NCI-H2107 (cell line): ENCODE data around the gene CUX1.
A peak's percentile ranks its signal among the peaks of the same experiment; 100 is the strongest.
"Not testable (repeated sequence)": the region's sequence is repeated elsewhere in the genome, so short reads cannot be mapped to it uniquely, and the experiment has no call there.

Source experiments
- DNase-seq: peaks from one replicate; lab custom pipeline; 2025; lab: John Stamatoyannopoulos, UW

The CUX1 gene

DNA sequence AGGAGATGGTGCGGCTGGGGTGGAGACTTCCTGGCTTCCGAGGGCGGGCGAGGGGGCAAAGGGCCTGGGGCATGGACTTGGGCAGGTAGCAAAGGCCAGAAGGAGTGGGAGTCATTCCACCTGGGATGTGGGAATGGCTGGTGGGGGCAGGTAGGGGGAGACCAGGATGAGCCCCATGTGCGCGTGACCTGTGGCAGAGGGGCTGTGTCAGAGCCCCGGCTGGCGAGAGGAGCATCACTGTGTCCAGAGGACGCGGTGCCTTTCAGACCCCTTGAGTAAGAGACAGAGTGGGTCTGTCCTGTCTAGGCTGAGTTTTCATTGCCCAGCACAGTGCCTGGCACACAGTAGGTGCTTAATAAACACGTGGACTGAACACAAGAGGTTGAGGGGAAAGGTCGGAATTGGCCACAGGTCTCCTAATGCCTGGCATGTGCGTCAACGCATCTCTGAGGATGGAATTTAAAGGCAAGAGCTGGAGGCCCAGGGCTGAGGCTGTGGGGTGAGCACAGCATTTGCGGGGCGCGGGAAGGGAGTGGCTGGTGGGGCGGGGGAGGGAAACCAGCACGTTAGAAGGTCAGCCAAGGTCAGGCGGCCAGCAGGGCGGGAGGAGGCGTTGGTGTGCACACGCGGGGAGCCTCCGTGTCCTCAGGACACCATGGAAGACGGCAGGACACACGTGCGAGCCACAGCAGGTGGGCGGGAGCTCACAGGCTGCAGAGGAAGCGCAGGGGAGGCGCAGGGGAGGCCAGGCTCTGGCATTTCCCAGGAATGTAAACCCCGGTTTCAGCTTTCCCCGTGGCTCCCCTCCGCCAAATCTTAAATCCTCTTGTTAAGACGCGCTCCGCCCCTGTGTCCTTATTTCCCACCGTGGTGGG is 51.8 kb downstream of the CUX1 start:
- no peak for DNase-seq

DNA sequence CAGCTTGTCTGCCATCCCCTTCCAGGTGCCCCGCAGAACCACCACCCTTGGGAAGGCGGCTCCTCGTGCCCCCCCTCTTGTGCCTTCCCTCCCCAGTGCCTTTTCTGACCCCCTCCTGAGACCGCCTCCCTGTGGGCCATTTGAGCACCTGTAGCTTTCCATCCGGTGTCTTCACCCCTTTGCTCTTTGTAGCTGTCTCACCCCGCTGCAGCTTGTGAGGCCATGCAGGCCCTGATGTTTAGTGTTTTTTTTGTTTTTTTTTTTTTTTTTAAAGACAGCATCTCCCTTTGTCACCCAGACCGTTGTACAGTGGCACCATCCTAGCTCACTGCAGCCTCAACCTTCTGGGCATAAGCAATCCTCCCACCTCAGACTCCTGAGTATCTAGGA is 52.5 kb downstream of the CUX1 start:
- no peak for DNase-seq

DNA sequence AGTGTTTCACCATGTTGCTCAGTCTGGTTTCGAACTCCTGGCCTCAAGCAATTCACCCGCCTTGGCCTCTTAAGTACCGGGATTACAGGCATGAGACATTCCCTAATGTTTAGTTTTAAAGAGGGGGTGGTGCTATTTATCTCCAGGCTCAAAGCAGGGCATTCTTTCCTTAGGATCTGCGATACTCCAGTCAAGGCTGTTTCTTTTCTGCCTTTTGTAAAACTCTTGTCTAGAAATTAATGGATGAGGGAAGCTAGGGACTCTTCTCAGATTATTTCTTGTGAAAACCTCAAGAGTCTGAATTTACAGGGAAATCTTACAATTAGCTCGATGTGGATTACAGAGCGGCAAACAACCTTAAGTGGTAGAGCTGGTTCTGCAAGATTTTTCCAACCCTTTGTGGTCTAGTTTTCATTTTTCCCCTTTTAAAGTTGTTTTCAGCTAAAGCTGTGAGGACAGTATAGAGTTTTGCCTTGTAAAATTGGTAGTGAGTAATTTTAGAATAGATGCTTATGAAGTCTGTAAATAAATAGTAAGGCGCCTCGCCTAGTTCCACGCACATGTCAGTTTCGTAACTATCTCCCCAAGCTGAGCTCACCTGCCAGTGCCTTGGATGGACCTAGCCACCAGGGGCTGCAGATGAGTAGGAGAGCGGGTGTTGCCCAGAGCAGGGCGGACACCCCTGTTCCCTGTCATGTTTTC is 53.1 kb downstream of the CUX1 start:
- no peak for DNase-seq

DNA sequence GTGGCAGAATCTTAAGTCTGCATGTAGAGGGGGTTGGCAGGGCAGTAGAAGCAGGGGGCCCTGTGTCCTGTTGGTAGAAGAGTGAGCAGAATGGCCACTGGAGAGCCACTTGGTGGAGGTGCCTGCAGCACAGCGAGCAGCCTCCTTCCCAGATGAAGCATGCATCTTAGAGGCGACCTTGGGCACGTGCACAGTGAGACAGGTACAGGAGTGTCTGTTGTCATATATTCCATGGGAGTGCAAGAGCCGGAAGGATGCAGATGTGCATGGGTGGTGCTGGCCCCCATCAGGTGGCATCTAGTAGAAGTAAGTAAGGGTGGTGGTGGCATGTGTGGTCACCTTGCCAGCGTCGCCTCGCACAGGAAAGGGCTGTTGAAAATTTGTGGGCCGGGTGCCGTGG is 53.9 kb downstream of the CUX1 start:
- DNase-seq, result no peak

DNA sequence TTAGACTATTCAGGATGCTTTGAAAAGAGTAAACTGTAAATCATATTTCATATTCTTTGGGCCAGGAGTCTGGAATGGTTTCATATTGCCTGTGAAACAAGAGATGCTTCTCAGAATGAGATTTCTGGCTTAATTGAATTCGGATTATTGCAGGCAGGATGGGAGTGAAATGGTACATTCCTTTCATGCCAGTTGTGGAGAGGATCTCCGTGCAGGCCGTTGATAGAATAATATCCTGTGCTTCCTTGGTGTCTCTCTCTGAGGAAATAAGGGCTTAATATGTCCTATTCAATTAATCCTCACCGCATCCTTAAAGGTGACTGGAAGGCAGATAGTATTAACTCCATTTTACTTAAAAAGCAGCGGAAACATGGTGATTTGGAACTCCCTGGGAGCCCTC is 56.6 kb downstream of the CUX1 start:
- DNase-seq, result no peak

DNA sequence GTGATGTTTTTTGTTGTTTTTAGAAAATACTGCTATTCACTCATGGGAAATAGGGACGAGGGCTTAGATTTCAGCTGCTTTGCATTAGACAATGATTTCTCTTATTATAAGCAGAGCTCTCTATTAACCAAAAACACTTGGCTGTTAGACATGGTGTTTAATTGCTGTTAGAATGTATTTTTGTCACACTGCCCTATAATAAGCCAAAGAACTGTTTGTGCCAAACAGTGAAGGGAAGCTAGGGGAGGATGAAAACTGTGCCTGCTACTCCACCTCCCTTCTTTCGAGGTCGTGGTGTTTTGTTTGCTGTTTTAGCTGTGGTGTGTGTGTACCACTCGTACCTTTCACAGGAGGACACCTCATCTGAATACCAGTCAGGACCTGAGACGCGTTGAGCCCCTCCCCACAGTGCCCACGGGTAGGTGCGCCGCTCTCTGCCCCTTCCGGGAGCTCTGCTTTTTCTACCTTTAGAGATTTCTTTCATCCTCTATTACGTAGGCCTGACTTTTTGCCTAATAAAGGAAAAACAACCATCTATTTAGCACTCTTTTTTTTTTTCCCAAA is 57.9 kb downstream of the CUX1 start:
- DNase-seq, result no peak

DNA sequence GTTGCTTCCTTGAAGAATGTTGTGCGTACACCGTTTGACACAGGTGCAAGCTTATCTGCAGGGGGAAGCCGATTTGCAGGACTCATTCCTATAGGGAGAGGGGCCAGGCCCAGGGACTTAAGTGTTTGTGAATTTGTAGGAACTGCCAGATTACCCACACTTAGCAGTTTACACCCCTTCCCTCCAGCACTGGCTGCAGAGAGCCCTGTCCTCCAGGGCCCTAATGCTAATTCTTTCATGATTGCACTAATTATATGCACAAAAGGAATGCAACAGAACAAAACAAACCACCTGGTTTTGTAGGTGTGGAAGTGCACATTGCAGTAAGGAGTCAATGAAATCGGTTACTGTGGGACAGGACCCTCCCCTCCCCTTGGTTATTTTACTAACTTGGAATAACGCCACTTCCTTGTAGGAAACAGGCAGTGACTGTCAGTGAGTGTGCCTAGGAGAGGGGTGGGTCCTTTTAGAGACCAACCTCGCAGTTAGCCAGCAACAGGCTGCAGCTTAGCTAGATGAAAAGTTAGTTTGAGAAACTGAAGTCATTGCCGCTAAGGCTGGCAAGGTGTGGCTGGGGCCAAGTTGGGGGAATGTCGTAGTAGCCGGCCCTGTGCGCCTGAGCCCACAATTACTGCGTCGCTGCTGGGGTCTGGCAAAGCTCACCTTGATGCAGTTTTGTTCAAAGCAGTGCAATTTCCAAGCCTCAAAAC is 60.6 kb downstream of the CUX1 start:
- DNase-seq, result no peak

DNA sequence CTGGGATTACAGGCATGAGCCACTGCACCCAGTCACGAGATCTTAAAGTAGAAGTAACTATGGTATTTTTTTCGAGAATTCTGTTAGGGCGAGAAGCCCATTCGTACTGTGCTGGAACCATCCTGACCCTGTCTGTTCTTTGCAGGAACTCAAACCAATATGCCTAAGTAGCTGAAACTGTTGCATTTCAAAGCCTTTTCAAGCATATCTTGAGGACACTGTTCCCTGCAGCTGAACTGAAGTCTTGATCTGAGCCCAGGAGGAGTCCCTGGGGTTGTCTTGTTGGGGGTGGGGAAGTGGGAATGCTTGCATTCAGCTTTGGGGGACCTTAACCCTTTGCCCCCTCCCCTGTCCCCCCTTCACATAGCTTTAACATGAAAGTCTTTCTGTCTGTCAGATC is 61.5 kb downstream of the CUX1 start:
- no peak for DNase-seq

DNA sequence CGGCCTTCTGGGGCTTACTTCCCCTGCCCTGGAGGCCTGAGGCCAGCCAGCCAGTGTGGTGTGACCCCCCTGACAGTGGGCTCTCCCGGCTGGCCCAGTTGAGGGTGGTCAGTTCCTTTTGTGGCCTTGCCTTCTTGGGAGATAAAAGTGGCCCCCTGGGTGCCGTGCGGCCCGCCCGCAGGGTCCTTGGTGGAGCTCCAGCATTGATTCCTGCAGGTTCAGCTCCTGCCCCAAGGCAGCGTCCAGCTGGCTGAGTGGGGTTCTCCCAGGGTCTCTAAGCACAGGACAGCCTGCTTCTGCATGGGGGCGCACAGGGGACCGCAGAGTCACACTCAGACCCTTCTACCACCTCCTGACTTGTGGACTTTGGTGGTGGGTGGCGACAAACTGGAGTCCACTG is 62.1 kb downstream of the CUX1 start:
- no peak for DNase-seq

DNA sequence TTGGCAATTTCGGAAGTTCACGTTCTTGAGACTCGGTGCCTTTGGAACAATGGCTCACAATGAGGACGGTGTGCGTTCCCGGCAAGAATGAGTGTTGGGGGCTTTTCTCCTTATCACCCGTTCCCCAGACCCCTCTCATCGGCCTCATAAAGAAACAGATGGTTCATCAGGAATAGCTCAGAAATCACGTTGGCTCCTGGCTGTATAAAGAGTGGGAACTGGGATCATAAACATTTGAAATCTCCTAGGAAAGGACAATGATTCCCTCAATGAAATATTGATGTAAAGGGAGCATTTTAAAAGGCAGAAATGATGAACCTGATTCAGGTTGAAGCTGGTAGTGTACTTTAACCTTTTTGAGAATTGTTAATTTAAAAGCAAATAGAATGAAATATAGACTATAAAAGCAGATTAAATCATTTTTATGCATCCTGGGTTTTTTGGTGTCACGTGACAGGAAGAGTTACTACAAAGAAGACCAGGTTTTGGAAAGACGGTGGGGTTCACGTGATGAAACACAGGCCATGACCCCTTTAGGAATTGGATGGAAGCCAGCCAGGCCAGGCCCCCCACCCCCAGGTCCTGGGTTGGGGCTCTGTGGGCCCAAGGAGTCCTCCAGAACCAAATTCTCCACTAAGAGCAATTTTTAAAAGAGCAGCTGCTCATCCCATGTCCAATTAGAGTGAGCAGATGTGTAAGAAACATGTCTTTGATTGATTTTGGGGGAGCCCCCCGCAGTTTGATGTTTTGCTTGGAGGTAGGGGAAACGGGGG is 63.0 kb downstream of the CUX1 start:
- no peak for DNase-seq

DNA sequence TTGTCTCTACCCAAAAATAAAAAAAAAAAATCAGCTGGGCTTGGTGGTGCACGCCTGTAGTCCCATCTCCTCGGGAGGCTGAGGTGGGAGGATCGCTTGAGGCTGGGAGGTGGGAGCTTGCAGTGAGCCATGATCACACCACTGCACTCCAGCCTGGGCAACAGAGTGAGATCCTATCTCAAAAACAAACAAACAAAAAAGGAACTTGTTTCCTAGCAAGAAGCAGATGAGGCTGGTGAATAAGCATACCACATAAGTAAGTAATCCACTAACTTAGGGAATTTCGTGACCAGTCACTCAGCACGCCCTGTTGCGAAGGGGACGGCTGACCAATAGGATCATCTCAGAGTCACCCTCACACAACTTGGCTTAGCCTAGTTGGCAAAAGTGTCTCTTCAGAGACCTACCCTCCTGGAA is 64.6 kb downstream of the CUX1 start:
- DNase-seq, result no peak

DNA sequence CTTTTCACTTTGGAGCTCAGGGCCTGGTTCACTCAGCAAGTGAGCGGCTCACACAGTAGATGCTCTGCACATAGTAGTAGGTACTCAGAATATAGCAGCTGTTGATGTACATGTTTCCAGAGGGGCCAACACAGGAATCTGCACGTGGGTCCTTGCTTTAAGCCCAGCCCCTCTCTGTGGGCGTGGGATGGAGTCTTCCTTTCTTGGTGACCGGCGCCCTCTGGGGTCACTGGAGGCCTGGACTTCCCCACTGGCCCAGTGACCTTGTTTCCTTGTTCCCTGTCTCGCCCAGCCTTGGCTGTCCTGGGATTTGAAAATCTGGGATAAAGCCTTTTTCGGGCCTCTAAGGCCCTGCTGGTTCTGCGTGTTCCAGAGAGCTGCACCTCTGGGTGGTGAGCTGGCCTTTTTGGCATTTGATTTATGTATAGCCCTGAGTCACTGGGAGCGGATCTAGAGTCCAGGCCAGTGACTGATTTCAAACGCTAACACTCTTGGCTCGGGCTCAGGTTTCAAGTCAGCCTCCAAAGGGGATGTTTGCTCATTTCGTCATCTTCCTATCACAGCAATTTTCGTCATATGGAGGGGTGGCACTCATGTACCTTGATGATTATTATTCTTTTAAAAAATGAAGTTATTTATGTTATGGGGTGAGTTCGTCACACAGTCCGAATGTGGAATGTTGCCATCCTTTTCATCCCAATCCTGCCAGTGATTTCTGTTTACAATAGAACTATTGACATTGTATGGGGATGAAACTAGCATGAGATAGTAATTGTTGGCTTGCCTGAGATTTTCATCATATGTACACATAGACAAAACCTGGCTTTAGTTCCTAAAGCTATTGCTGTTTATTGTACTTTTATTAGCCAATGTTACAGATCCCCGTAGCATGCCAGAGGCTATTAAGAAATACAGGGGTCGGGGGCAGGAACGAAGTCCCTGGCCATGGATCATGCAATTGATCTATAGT is 65.5 kb downstream of the CUX1 start:
- DNase-seq, result peak; percentile 84

DNA sequence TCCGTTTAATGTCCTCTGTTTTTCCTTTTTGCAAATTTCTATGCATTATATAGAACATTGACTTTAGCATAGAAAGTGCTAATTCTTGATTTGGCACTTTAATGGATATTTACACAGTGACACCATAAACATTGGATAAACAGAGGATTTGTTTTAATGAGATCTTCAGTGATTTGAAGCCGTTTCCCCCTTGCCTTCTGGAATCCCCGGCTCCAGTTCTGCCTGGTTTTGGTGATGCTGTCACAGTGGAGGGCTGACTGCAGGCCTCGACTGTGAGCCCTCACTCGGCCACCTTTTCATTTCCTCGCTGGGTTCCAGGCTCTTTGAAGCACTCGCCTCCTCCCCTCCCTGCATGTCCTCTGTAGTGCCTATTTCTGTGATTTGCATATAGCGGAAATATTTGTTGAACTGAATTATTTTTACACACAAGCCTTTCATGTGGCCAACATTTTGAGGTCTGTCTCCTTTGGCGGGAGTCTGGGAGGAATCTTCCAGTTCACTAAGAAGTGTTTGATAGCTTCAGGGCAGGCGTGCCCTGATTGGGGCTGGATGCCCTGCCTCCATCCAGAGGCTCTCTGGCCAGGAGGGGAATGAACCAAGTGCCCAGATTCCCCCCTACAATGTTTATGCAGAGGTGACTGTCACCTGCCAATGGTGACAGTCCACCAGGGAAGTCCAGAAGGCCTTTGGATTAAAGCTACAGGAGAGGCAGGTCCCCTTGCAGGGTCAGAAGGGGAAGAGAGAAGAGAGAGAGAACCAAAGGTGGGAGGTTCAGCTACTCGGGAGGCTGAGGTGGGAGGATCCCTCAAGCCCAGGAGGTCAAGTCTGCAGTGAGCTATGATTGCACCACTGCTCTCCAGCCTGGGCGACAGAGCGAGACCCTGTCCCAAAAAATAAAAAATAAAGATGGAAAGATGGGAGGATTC is 67.5 kb downstream of the CUX1 start:
- DNase-seq, result no peak

DNA sequence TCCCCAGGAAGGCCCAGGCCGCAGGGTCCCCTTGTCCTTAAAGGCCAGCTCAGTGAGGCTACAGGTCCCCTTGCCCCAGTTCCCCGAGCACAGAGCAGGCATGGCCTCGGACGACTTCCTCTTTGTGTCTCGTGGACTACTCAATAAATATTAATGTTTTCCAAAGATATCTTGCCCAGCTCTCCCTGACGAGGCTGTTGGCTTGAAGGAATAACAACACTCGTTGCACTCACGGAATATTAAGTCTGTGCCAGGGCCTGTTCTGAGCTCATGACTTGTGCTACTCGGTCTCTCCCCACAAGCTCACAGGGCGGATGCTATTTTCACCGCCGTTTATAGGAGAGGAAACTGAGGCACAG is 68.2 kb downstream of the CUX1 start:
- DNase-seq, result no peak

DNA sequence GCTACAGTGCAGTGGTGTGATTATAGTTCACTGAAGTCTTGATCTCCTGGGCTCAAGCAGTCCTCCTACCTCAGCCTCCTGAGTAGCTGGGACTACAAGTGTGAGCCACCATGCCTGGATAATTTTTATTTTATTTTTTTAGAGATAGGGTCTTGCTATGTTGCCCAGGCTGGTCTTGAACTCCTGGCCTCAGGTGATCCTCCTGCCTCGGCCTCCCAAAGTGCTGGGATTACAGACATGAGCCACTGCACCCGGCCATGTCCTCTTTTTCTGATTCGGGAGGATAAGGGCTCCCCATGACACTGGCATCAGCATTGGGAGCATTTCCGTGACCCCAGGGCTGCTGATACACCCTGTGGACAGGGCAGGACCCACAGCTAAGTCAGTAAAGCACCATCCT is 69.9 kb downstream of the CUX1 start:
- not testable (repeated sequence) for DNase-seq

DNA sequence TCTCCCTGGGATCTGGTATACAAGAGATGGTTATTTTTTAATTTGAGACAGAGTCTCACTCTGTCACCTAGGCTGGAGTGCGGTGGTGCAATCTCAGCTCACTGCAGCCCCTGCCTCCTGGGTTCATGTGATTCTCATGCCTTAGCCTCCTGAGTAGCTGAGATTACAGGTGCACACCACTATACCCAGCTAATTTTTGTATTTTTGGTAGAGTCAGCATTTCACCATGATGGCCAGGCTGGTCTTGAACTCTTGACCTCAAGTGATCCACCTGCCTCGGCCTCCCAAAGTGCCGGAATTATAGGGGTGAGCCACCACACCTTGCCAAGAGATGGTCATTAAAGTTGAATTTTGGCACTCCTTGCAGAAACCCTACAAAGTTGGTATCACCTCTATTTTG is 71.1 kb downstream of the CUX1 start:
- DNase-seq, result not testable (repeated sequence)

DNA sequence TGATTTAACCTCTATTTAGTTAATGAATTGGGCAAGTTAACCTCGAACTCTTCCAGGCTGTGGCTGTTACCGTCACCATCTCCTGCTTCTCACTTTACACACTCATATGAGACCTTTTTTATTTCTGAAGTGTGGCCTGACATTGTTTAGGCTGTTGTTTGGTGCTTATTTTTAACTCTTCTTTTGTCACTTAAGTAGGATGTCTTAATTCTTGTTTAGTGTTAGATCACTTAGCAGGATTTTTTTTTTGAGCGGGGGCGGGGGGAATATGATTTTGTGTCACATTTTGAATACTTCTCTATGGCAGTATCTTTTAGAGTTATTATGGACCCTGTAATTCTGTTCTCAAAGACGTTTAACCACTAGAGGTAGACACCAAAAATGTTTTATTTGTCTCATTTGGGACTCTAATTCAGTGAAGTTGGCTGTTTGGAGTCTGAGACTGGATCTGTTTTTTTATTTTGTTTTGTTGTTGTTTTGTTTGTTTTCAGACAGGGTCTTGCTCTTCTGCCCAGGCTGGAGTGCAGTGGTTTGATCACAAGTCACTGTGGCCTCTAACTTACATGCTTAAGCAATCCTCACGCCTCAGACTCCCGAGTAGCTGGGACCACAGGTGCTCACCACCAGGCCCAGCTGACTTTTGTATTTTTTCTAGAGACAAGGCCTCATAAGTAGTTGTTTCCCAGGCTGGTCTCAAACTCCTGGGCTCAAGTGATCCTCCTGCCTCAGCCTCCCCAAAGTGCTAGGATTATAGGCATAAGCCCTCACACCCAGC is 73.5 kb downstream of the CUX1 start:
- no peak for DNase-seq

DNA sequence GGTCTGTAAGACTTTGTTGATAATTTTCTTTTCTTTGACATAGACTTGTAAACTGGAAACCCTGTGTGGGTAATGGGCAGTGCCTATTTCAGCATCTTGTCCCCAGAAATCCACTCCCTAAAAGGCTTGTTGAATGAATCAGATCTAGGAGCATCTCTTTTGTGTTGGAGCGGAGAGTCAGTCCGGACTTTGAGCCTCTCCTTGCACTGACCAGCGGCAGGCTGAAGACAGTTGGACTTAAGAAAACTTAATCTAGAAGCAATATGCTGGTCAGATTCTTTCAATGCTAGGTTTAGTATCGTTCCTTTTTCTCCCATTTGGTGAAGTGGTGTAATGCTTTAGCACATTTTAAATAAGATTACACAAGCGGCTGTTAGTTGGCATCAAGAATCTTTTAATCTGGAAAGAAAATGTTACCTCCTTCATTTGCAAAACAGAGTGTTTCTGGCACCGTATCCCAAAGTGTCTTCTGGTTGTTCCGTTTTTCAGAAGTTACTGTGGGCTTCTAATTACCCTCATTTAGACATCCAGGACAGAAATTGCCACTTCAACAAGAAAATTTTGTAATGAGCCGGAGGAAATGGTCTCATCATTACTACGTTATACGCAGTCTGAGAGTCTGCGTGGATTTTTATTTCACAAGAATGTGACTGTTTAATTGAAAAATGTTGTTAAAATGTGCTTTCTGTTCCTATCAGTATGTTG is 74.7 kb downstream of the CUX1 start:
- no peak for DNase-seq
